Gastrocnemius medialis (tissue), 4 donors: Measurements from ENCODE around the gene CDKN2D. TPM values are rescaled to one million over a fixed set of nuclear protein-coding genes. Genes with fewer than 3 reads are reported as not detected.

Experiments used
- ATAC-seq, 2 donors: fragments of 150-250 bp; one replicate each; pipeline ENCODE4 v1.9.1; 2016
- DNase-seq, 2 donors: peaks; one replicate each; pipeline ENCODE4 v3.0.0-alpha.2; 2019
- H3K27ac ChIP-seq, 4 donors: fragments of 200-600 bp; sonication (generic); 1 replicate in 1 of 4; 2 replicates in 3 of 4; pipeline ENCODE4 v1.5.1; 2016 to 2018; ENCODE audit warnings: mild to moderate bottlenecking in 2 of 4, moderate library complexity in 1 of 4
- H3K27me3 ChIP-seq, 3 donors: fragments of 200-600 bp; sonication (generic) in 2 of 3; 1 replicate in 1 of 3; 2 replicates in 2 of 3; pipeline versions ENCODE4 v1.5.1 to v1.6.0; 2016 to 2019; ENCODE audit warnings: mild to moderate bottlenecking in 1 of 3, moderate library complexity in 1 of 3
- H3K36me3 ChIP-seq, 2 donors: fragments of 200-600 bp; sonication (generic) in 1 of 2; one replicate each; pipeline ENCODE4 v1.5.1; 2017 to 2018
- H3K4me1 ChIP-seq, 2 donors: fragments of 200-600 bp; sonication (generic) in 1 of 2; one replicate each; pipeline ENCODE4 v1.5.1; 2016 to 2017; ENCODE audit warnings: mild to moderate bottlenecking in 2 of 2
- H3K4me3 ChIP-seq, 4 donors: fragments of 200-600 bp; sonication (generic) in 3 of 4; 1 replicate in 1 of 4; 2 replicates in 3 of 4; pipeline ENCODE4 v1.5.1; 2016 to 2019; ENCODE audit warnings: mild to moderate bottlenecking in 2 of 4
- H3K9me3 ChIP-seq, 3 donors: fragments of 200-600 bp; sonication (generic) in 2 of 3; 1 replicate in 1 of 3; 2 replicates in 2 of 3; pipeline ENCODE4 v1.5.1; 2016 to 2019
- POLR2A ChIP-seq, 2 donors: fragments of 450-650 bp; IDR thresholded peaks; one replicate each; pipeline ENCODE4 v1.6.1; 2017; ENCODE audit warnings: antibody characterized with exemption in 2 of 2, mild to moderate bottlenecking in 2 of 2, moderate library complexity in 2 of 2
- in situ Hi-C, 4 donors: fragments of 200-750 bp; cut with MboI; loops; one replicate each; pipeline versions ENCODE4 v1.15.0 to v1.8.0; 2017; ENCODE audit warnings: low sequenced_read_pairs in 4 of 4
- intact Hi-C: fragments of 100-400 bp; cut with DNase I; formaldehyde crosslinking; loops from one replicate; pipeline ENCODE4 v1.15.1; 2023; ENCODE audit warnings: low total_unique reads
- total RNA-seq, 4 donors: library from RNA; depleted of rRNA; stranded (reverse); fragments of >200 nt; gene quantifications; one replicate each; pipeline versions ENCODE4 v1.1.0 to v1.2.3, GENCODE V29; 2016
- TF ChIP-seq, protein P1 (sequence below), 5 experiments: fragments of 450-650 bp in 3 of 5; fragments of 200-600 bp in 2 of 5; sonication (generic) in 2 of 5; IDR thresholded peaks in 4 of 5; conservative IDR thresholded peaks in 1 of 5; 1 replicate in 4 of 5; 2 replicates in 1 of 5; pipeline ENCODE4 v1.5.1; 2016 to 2019; ENCODE audit warnings: antibody characterized with exemption in 5 of 5, mild to moderate bottlenecking in 3 of 5, moderate library complexity in 3 of 5

Gene CDKN2D
- total RNA-seq, 4 donors from 2014 or later, result 7.3 to 18.1 (median 13.4) TPM

DNA sequence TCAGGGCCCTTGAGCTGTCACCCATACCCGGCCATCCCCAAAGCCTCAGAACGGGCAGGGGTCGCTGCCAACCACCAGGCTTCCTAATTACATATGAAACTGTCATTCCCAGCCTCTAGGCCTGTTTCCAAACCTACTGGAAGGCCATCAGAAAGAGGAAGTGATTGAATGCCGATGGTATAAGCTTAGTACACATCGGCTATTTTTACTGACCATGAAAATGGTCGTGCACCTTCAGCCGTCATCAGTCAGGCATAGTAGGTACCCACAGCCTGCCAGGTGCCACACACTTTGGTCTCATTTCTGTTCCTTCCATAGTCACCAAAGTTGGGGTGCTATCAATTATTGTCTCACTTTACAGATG lies 13.2 kb downstream of the CDKN2D start:
- no peaks in the 10 kb centered on the region for H3K4me1 ChIP-seq
- H3K9me3 ChIP-seq, result no peaks in the 10 kb centered on the region
- no peak overlapping the region for H3K4me3 ChIP-seq
- peaks cover 0 to 87% of the 10 kb centered on the region in 2 donors for H3K36me3 ChIP-seq
- TF ChIP-seq, protein P1, sequence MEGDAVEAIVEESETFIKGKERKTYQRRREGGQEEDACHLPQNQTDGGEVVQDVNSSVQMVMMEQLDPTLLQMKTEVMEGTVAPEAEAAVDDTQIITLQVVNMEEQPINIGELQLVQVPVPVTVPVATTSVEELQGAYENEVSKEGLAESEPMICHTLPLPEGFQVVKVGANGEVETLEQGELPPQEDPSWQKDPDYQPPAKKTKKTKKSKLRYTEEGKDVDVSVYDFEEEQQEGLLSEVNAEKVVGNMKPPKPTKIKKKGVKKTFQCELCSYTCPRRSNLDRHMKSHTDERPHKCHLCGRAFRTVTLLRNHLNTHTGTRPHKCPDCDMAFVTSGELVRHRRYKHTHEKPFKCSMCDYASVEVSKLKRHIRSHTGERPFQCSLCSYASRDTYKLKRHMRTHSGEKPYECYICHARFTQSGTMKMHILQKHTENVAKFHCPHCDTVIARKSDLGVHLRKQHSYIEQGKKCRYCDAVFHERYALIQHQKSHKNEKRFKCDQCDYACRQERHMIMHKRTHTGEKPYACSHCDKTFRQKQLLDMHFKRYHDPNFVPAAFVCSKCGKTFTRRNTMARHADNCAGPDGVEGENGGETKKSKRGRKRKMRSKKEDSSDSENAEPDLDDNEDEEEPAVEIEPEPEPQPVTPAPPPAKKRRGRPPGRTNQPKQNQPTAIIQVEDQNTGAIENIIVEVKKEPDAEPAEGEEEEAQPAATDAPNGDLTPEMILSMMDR (IDR thresholded peaks at IDR 0.05 in 4 of 5, conservative IDR thresholded peaks at IDR 0.05 in 1 of 5), result no peak
- TF ChIP-seq POLR2A (IDR thresholded peaks at IDR 0.05), result no peak
- DNase-seq, result no peak
- no peaks in the 10 kb centered on the region for H3K27me3 ChIP-seq
- no peak for ATAC-seq
- in situ Hi-C loops, result loop anchor here in 1 of 4 donors (25.0 kb wide), 1 partner anchor 143 kb away; the partner anchor contains the start of genes CDC37 and PDE4A
- H3K27ac ChIP-seq, result peak overlapping the region in 1 of 4 donors; percentile 53
- intact Hi-C loops, result no loop called here

DNA sequence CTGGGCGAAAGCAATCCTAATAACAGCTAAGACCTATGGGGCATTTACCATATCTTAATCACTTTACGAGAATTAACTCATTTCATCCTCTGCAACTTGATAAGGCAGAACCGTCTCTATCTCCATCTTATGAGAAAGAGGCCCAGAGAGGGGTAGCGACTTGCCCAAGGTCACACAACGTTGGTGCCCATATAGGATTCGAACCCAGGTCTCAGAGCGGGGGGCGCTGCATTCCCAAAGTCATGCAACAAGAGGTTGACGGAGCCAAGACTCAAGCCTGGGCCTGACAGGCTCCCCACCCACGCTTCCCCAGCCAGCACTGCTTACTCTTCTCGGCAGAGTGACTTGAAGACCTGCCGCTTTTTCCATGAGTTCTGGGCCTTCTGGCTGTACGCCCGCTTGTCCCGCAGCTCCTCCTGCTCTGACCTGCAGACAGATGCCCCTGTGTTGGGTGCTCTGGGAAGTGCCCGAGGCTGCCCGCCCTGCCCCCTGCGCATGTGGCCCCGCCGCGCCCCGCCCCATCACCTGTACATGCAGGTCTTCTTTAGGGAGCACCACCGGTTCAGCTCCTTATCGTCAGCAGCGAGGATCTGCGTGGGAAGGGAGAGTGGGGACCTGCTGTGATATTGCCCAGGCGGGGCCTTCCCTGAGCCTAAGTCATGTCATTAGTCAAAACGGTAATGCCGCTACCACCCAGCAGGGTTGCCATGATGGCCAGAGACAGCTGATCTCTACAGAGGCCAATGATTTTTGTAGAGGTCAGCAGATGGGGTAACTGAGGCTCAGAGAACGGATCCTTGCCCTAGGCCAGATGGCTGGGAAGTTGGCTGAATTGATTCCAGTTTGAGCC lies 13.8 kb downstream of the CDKN2D start:
- no peak for DNase-seq
- no peak for ATAC-seq
- in situ Hi-C loops, result loop anchor here in 1 of 4 donors (25.0 kb wide), 1 partner anchor 143 kb away; the partner anchor contains the start of genes CDC37 and PDE4A

DNA sequence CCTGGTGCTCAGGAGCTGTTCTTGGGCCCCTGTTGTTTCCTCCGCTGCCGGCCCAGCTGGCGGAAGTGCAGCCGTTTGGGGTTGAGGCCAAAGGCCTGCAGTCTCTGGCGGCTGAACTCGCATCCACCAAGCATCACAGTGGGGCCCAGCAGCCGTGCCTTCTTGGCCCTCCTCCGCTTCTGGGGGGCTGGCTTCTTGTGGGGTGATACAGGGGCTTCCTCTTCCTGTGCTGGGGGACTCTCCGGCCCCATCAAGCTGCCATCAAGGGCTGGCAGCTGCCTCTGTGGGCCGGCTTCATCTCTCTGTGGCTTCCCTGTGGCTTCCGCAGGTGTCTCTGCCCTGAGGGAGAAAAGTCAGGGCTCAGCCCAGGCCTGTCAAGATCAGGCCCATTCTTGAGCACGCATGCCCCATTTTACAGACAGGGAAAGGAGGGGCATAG lies 14.8 kb downstream of the CDKN2D start:
- intact Hi-C loops (no loop called here), in situ Hi-C loops (loop anchor here in 1 of 4 donors (25.0 kb wide), 1 partner anchor 142 kb away; the partner anchor contains the start of genes CDC37 and PDE4A)
- H3K27ac ChIP-seq, result no peak overlapping the region
- no peaks in the 10 kb centered on the region for H3K27me3 ChIP-seq
- ATAC-seq (no peak), DNase-seq (no peak)
- no peaks in the 10 kb centered on the region for H3K9me3 ChIP-seq
- H3K4me1 ChIP-seq, result no peaks in the 10 kb centered on the region
- H3K36me3 ChIP-seq, result peaks cover 0 to 87% of the 10 kb centered on the region in 2 donors
- no peak overlapping the region for H3K4me3 ChIP-seq
- TF ChIP-seq, protein P1 (IDR thresholded peaks at IDR 0.05 in 4 of 5, conservative IDR thresholded peaks at IDR 0.05 in 1 of 5), result no peak
- no peak for TF ChIP-seq POLR2A (IDR thresholded peaks at IDR 0.05)

More for the DNA sequence above, 13.8 kb downstream of the CDKN2D start:
- Histone ChIP-seq H3K4me1 (no peaks in the 10 kb centered on the region), H3K27me3 (no peaks in the 10 kb centered on the region), H3K9me3 (no peaks in the 10 kb centered on the region), H3K4me3 (no peak overlapping the region), H3K36me3 (peaks cover 0 to 87% of the 10 kb centered on the region in 2 donors), H3K27ac (peak overlapping the region in 1 of 4 donors; percentile 53)
- intact Hi-C loops, result no loop called here
- no peak for TF ChIP-seq POLR2A (IDR thresholded peaks at IDR 0.05)
- TF ChIP-seq, protein P1 (IDR thresholded peaks at IDR 0.05 in 4 of 5, conservative IDR thresholded peaks at IDR 0.05 in 1 of 5), result no peak

DNA sequence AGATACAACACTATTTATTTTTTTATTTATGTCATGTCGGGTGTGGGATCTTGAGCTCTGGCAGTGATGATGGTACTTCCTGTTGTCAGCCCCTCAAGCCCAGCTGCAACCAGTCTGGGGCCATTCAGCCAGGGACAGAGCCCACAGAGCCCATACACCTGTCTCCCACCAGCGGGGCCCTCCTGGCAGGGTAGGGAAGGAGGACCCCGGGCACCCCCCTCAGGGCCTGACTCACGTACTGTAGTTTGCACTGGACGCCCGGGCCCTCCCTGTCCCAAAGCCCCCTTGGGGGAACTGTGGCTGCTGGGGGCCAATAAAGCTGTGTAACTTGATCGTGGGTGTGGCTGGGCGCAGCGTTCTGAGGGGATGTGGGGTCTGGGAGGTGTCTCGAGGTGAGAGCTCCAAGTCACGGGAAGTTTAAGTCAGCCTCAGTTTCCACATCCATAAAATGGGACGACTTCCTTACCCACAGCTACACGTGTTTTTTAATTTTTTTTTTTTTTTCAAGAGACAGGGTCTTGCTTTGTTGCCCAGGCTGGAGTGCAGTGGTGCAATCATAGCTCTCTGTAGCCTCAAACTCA lies 15.6 kb downstream of the CDKN2D start:
- no peaks in the 10 kb centered on the region for H3K9me3 ChIP-seq
- no peak for ATAC-seq
- peaks cover 0 to 87% of the 10 kb centered on the region in 2 donors for H3K36me3 ChIP-seq
- no peaks in the 10 kb centered on the region for H3K4me1 ChIP-seq
- no peak for TF ChIP-seq POLR2A (IDR thresholded peaks at IDR 0.05)
- TF ChIP-seq, protein P1 (IDR thresholded peaks at IDR 0.05 in 4 of 5, conservative IDR thresholded peaks at IDR 0.05 in 1 of 5), result no peak
- H3K27me3 ChIP-seq, result no peaks in the 10 kb centered on the region
- DNase-seq, result no peak
- no peak overlapping the region for H3K27ac ChIP-seq
- H3K4me3 ChIP-seq, result no peak overlapping the region
- in situ Hi-C loops (loop anchor here in 1 of 4 donors (25.0 kb wide), 1 partner anchor 141 kb away; the partner anchor contains the start of genes CDC37 and PDE4A), intact Hi-C loops (no loop called here)
